OCI-LY1 (cell line): ENCODE measurements around the gene HAUS1.

Experiments used
- H2AFZ ChIP-seq: fragments of 200-600 bp; sonication (generic), shearing (Covaris generic); 2 replicates; pipeline ENCODE4 v1.6.0; 2014; ENCODE audit warnings: antibody characterized with exemption, mild to moderate bottlenecking, low read length
- H3F3A ChIP-seq: fragments of 200-600 bp; sonication (generic), shearing (Covaris generic); 2 replicates; pipeline ENCODE4 v1.6.0; 2014; ENCODE audit warnings: mild to moderate bottlenecking, antibody characterized with exemption, low read length, moderate library complexity; ENCODE audit not compliant: insufficient read depth
- H3K27ac ChIP-seq: fragments of 200-600 bp; sonication (generic); 2 replicates; pipeline ENCODE4 v1.5.1; 2014; ENCODE audit warnings: low read length, mixed run types, mild to moderate bottlenecking, low read depth; ENCODE audit not compliant: poor library complexity, severe bottlenecking
- H3K27me3 ChIP-seq: fragments of 200-600 bp; sonication (generic); 2 replicates; pipeline ENCODE4 v1.6.0; 2014; ENCODE audit warnings: antibody characterized with exemption, mild to moderate bottlenecking, low read length, moderate library complexity; ENCODE audit not compliant: insufficient read depth
- H3K36me3 ChIP-seq: fragments of 200-600 bp; sonication (generic); 2 replicates; pipeline ENCODE4 v1.6.1; 2014; ENCODE audit warnings: mild to moderate bottlenecking, antibody characterized with exemption, low read length, moderate library complexity, mixed read lengths; ENCODE audit not compliant: insufficient read depth
- H3K4me1 ChIP-seq: fragments of 200-600 bp; sonication (generic); 2 replicates; pipeline ENCODE4 v1.5.1; 2014; ENCODE audit warnings: mild to moderate bottlenecking, low read length, moderate library complexity; ENCODE audit not compliant: insufficient read depth, severe bottlenecking
- H3K4me2 ChIP-seq: fragments of 200-600 bp; sonication (generic), shearing (Covaris generic); 2 replicates; pipeline ENCODE4 v1.6.1; 2014; ENCODE audit warnings: low read length
- H3K4me3 ChIP-seq: fragments of 200-600 bp; sonication (generic); 2 replicates; pipeline ENCODE4 v1.5.1; 2014; ENCODE audit warnings: low read length, low read depth, mild to moderate bottlenecking, mixed read lengths; ENCODE audit not compliant: poor library complexity, severe bottlenecking
- H3K79me2 ChIP-seq: fragments of 200-600 bp; shearing (Covaris generic); 2 replicates; pipeline ENCODE4 v1.6.1; 2016; ENCODE audit warnings: mixed run types, low read length, mixed read lengths; ENCODE audit not compliant: insufficient read depth
- H3K9ac ChIP-seq: fragments of 200-600 bp; sonication (generic), shearing (Covaris generic); 2 replicates; pipeline ENCODE4 v1.6.1; 2014; ENCODE audit warnings: mild to moderate bottlenecking, low read length, mixed read lengths
- H3K9me2 ChIP-seq: fragments of 200-600 bp; sonication (generic), shearing (Covaris generic); 2 replicates; pipeline ENCODE4 v1.6.1; 2014; ENCODE audit warnings: low read depth, mild to moderate bottlenecking, low read length, mixed read lengths
- H3K9me3 ChIP-seq: fragments of 200-600 bp; shearing (Covaris generic); 2 replicates; pipeline ENCODE4 v1.6.1; 2014; ENCODE audit warnings: low read length, mixed read lengths
- H4K20me1 ChIP-seq: fragments of 200-600 bp; sonication (generic), shearing (Covaris generic); 2 replicates; pipeline ENCODE4 v1.6.0; 2016; ENCODE audit warnings: mild to moderate bottlenecking, low read length; ENCODE audit not compliant: insufficient read depth
- CTCF ChIP-seq: fragments of 200-600 bp; sonication (generic), shearing (Covaris generic); IDR thresholded peaks from 2 replicates; pipeline ENCODE4 v1.5.1; 2017; ENCODE audit warnings: mild to moderate bottlenecking, antibody characterized with exemption, low read length, moderate library complexity, mixed read lengths
- EZH2 ChIP-seq: fragments of 200-600 bp; sonication (generic), shearing (Covaris generic); IDR thresholded peaks from 2 replicates; pipeline ENCODE4 v1.8.0; 2017; ENCODE audit warnings: borderline replicate concordance, mixed run types, mild to moderate bottlenecking, antibody characterized with exemption, low read length, moderate library complexity, mixed read lengths

The HAUS1 gene

GRCh38 chr18:46152436-46152807 lies 48.2 kb downstream of the HAUS1 start:
- H3K4me1 ChIP-seq: no peaks in the 10 kb centered on the region
- no peak overlapping the region for H3K9ac ChIP-seq
- no peaks in the 10 kb centered on the region for H3K36me3 ChIP-seq
- H3K4me3 ChIP-seq: no peak overlapping the region
- H2AFZ ChIP-seq: no peak overlapping the region
- H3K9me2 ChIP-seq: no peaks in the 10 kb centered on the region
- no peaks in the 10 kb centered on the region for H3K79me2 ChIP-seq
- H3K27ac ChIP-seq: no peak overlapping the region
- no peak overlapping the region for H3K4me2 ChIP-seq
- no peaks in the 10 kb centered on the region for H4K20me1 ChIP-seq
- H3F3A ChIP-seq: no peaks in the 10 kb centered on the region
- H3K9me3 ChIP-seq: no peaks in the 10 kb centered on the region
- peaks cover 8% of the 10 kb centered on the region; the same call in 1 of the 2 replicates for H3K27me3 ChIP-seq
- TF ChIP-seq EZH2 (no peak), CTCF (no peak)

GRCh38 chr18:46152808-46153617 lies 48.8 kb downstream of the HAUS1 start:
- Histone ChIP-seq H3K9ac (no peak overlapping the region), H3K4me1 (no peaks in the 10 kb centered on the region), H3K79me2 (no peaks in the 10 kb centered on the region), H3K9me3 (no peaks in the 10 kb centered on the region), H4K20me1 (no peaks in the 10 kb centered on the region), H3K36me3 (no peaks in the 10 kb centered on the region), H2AFZ (no peak overlapping the region), H3K27ac (no peak overlapping the region), H3K27me3 (peaks cover 8% of the 10 kb centered on the region; the same call in 1 of the 2 replicates), H3K4me2 (no peak overlapping the region), H3K9me2 (no peaks in the 10 kb centered on the region), H3F3A (no peaks in the 10 kb centered on the region), H3K4me3 (no peak overlapping the region)
- TF ChIP-seq EZH2: no peak
- no peak for TF ChIP-seq CTCF

GRCh38 chr18:46155641-46156051 lies 51.5 kb downstream of the HAUS1 start:
- no peak overlapping the region for H3K4me2 ChIP-seq
- H3K9me3 ChIP-seq: no peaks in the 10 kb centered on the region
- no peaks in the 10 kb centered on the region for H3K9me2 ChIP-seq
- no peaks in the 10 kb centered on the region for H3K79me2 ChIP-seq
- H3K4me3 ChIP-seq: no peak overlapping the region
- TF ChIP-seq CTCF (no peak), EZH2 (no peak)
- no peaks in the 10 kb centered on the region for H4K20me1 ChIP-seq
- no peak overlapping the region for H3K27ac ChIP-seq
- peaks cover 8% of the 10 kb centered on the region; the same call in 1 of the 2 replicates for H3K27me3 ChIP-seq
- no peaks in the 10 kb centered on the region for H3F3A ChIP-seq
- H2AFZ ChIP-seq: no peak overlapping the region
- no peaks in the 10 kb centered on the region for H3K4me1 ChIP-seq
- H3K36me3 ChIP-seq: no peaks in the 10 kb centered on the region
- H3K9ac ChIP-seq: no peak overlapping the region
